ENCODE results near the gene EIF2B2. TPM values are rescaled to one million over a fixed set of nuclear protein-coding genes. Genes with fewer than 3 reads are reported as not detected.

EIF2B2 gene
- total and polyA plus RNA-seq, 2 of the 13 experiments (the other 11 are each of a cell fraction or from before 2014, with no cell fraction given) = 54.4 to 78.6 TPM

DNA sequence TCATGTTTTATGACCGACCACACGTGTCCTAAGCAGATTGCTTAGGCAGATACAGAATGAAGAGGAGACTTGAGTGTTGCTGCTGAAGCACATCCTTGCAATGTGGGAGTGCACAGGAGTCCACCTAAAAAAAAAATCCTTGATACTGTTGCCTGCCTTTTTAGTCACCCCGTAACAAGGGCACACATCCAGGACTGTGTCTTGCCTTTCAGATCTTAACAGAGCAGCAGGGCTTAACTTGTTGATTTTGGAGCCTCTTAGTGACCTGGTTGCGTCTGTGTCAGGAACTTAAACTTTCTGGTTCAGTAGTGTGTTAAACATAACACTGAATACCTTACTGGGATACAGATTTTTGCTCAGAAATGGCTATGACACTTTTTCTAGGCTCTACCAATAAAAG lies 6.5 kb downstream of the EIF2B2 start:
- 98% methylated on average over 4 of the region's 4 CpGs for WGBS (ENCODE audit: low lambda C conversion rate)
- Histone ChIP-seq H3K27me3 (ENCODE audit: control insufficient read depth in 1 of 2, insufficient read depth in 2 of 2, low read length in 2 of 2) (no peaks in the 10 kb centered on the region), H4K20me1 (ENCODE audit: insufficient read depth, low read length) (no peaks in the 10 kb centered on the region), H3K4me1 (ENCODE audit: insufficient read depth, low read length) (peaks cover 3% of the 10 kb centered on the region), H3K79me2 (ENCODE audit: insufficient read depth, low read length) (peaks cover under 1% of the 10 kb centered on the region), H3K27ac (ENCODE audit: extremely low read length, insufficient read depth, low read length) (no peak overlapping the region), H2AFZ (ENCODE audit: low read length) (no peak overlapping the region), H3K9ac (ENCODE audit: insufficient read depth, low read depth, low read length) (no peak overlapping the region), H3K36me3 (replicated peaks in 1 of 2; ENCODE audit: control insufficient read depth in 1 of 2, insufficient read depth in 2 of 2, low read length in 2 of 2) (peaks cover 9 to 53% of the 10 kb centered on the region in 2 experiments; a peak in 4 of 5 replicates), H3K4me2 (ENCODE audit: low read depth, low read length) (no peak overlapping the region), H3K9me3 (ENCODE audit: low read length) (no peaks in the 10 kb centered on the region), H3K4me3 (replicated peaks in 1 of 3; ENCODE audit: insufficient read depth in 1 of 3, low read depth in 2 of 3, low read length in 3 of 3) (no peak overlapping the region)
- TF ChIP-seq, protein P1, sequence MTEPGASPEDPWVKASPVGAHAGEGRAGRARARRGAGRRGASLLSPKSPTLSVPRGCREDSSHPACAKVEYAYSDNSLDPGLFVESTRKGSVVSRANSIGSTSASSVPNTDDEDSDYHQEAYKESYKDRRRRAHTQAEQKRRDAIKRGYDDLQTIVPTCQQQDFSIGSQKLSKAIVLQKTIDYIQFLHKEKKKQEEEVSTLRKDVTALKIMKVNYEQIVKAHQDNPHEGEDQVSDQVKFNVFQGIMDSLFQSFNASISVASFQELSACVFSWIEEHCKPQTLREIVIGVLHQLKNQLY (CRISPR knock-in tag; IDR thresholded peaks at IDR 0.05) = no peak
- TF ChIP-seq, protein P2, sequence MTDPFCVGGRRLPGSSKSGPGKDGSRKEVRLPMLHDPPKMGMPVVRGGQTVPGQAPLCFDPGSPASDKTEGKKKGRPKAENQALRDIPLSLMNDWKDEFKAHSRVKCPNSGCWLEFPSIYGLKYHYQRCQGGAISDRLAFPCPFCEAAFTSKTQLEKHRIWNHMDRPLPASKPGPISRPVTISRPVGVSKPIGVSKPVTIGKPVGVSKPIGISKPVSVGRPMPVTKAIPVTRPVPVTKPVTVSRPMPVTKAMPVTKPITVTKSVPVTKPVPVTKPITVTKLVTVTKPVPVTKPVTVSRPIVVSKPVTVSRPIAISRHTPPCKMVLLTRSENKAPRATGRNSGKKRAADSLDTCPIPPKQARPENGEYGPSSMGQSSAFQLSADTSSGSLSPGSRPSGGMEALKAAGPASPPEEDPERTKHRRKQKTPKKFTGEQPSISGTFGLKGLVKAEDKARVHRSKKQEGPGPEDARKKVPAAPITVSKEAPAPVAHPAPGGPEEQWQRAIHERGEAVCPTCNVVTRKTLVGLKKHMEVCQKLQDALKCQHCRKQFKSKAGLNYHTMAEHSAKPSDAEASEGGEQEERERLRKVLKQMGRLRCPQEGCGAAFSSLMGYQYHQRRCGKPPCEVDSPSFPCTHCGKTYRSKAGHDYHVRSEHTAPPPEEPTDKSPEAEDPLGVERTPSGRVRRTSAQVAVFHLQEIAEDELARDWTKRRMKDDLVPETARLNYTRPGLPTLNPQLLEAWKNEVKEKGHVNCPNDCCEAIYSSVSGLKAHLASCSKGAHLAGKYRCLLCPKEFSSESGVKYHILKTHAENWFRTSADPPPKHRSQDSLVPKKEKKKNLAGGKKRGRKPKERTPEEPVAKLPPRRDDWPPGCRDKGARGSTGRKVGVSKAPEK (CRISPR knock-in tag; IDR thresholded peaks at IDR 0.05; ENCODE audit: borderline replicate concordance) = no peak
- no peak for TF ChIP-seq ZBTB7A (CRISPR knock-in tag; IDR thresholded peaks at IDR 0.05)
- TF ChIP-seq MEIS2 (CRISPR knock-in tag; IDR thresholded peaks at IDR 0.05) = no peak
- no peak for TF ChIP-seq TBL1XR1 (IDR thresholded peaks at IDR 0.05; ENCODE audit: borderline replicate concordance, low read length, partially characterized antibody)
- TF ChIP-seq, protein P3, sequence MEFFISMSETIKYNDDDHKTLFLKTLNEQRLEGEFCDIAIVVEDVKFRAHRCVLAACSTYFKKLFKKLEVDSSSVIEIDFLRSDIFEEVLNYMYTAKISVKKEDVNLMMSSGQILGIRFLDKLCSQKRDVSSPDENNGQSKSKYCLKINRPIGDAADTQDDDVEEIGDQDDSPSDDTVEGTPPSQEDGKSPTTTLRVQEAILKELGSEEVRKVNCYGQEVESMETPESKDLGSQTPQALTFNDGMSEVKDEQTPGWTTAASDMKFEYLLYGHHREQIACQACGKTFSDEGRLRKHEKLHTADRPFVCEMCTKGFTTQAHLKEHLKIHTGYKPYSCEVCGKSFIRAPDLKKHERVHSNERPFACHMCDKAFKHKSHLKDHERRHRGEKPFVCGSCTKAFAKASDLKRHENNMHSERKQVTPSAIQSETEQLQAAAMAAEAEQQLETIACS (CRISPR knock-in tag; IDR thresholded peaks at IDR 0.05) = no peak
- no peak for TF ChIP-seq KLF11 (CRISPR knock-in tag; IDR thresholded peaks at IDR 0.05)
- TF ChIP-seq KLF15 (CRISPR knock-in tag; IDR thresholded peaks at IDR 0.05; ENCODE audit: borderline replicate concordance) = no peak
- no peak for TF ChIP-seq MAFK (conservative IDR thresholded peaks at IDR 0.05 in 1 of 2, IDR thresholded peaks at IDR 0.05 in 1 of 2; ENCODE audit: low read length in 2 of 2)
- TF ChIP-seq SALL1 (CRISPR knock-in tag; IDR thresholded peaks at IDR 0.05) = no peak
- in situ Hi-C loops (cut with HindIII; ENCODE audit: extremely low pct_ligation_motif_present, low pct_unique_long_range_greater_than_20kb) (no loop called here), intact Hi-C loops (cut with micrococcal nuclease; ENCODE audit: unreplicated experiment) (loop anchor here (10.0 kb wide), 1 partner anchor 56 kb away; the partner anchor contains the start of genes ACYP1 and ZC2HC1C)
- ATAC-seq = no peak
- ChIA-PET CTCF (ENCODE audit: low intra/inter-chr PET ratio, low total read pairs) (no interaction called here), POLR2A (interaction anchor here (0.9 kb wide), 1 partner anchor 54 kb away, joined by 4 read pairs; the partner anchor contains the start of gene PGF)
- no peak for DNase-seq (ENCODE audit: low spot score)
- BruUV-seq (replicated peaks) = no TSS peak
- FAIRE-seq = no peak

All from HepG2 (cell line).